Breast epithelium (tissue), 3 donors: ENCODE results near the gene NAB1.

Experiments
- POLR2AphosphoS5 ChIP-seq, 3 donors: sonication (generic); formaldehyde crosslinking; IDR thresholded peaks; one replicate each; pipeline ENCODE4 v1.6.1; 2017; ENCODE audit warnings: antibody characterized with exemption in 3 of 3
- TF ChIP-seq, protein P1 (sequence below), 3 donors: fragments of 450-650 bp; IDR thresholded peaks; one replicate each; pipeline ENCODE4 v1.5.1; 2016 to 2017; ENCODE audit warnings: antibody characterized with exemption in 3 of 3, mild to moderate bottlenecking in 3 of 3, moderate library complexity in 3 of 3

DNA sequence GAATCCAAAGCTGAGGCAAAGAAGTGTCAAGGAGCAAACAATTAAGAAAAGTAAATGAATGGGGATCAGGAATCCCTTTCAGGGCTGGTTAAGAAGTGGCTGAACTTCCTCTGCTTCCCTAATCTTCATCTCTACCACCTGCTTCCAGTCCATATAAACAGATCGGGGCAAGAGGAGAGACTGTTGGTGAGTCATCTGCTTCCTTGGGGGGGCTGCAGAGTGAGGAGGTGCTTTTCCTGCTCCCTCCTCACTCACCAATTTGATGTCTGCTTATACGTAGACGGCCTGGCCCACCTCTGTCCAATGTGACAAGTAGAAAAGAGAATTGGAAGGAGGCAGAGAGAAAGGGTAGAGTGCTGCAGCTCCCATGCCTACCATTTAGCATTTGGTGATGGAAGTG is 68.4 kb downstream of the NAB1 start:
- no peak for TF ChIP-seq POLR2AphosphoS5 (IDR thresholded peaks at IDR 0.05)
- TF ChIP-seq, protein P1, sequence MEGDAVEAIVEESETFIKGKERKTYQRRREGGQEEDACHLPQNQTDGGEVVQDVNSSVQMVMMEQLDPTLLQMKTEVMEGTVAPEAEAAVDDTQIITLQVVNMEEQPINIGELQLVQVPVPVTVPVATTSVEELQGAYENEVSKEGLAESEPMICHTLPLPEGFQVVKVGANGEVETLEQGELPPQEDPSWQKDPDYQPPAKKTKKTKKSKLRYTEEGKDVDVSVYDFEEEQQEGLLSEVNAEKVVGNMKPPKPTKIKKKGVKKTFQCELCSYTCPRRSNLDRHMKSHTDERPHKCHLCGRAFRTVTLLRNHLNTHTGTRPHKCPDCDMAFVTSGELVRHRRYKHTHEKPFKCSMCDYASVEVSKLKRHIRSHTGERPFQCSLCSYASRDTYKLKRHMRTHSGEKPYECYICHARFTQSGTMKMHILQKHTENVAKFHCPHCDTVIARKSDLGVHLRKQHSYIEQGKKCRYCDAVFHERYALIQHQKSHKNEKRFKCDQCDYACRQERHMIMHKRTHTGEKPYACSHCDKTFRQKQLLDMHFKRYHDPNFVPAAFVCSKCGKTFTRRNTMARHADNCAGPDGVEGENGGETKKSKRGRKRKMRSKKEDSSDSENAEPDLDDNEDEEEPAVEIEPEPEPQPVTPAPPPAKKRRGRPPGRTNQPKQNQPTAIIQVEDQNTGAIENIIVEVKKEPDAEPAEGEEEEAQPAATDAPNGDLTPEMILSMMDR (IDR thresholded peaks at IDR 0.05), result no peak
